Parathyroid adenoma (tissue), 2 donors: Measurements from ENCODE around the gene FOXN3.

ENCODE experiments used
- H2AFZ ChIP-seq: fragments of 300-600 bp; sonication (generic); one replicate; pipeline ENCODE4 v1.7.0; 2017; ENCODE audit warnings: antibody characterized with exemption, mild to moderate bottlenecking
- H3K27ac ChIP-seq: fragments of 300-600 bp; sonication (generic); one replicate; pipeline ENCODE4 v1.7.0; 2017
- H3K27me3 ChIP-seq: fragments of 300-600 bp; sonication (generic); one replicate; pipeline ENCODE4 v1.7.0; 2017; ENCODE audit warnings: low read length; ENCODE audit not compliant: control insufficient read depth, insufficient read depth
- H3K36me3 ChIP-seq: fragments of 300-600 bp; sonication (generic); one replicate; pipeline ENCODE4 v1.7.0; 2017; ENCODE audit warnings: low read length; ENCODE audit not compliant: control insufficient read depth, insufficient read depth
- H3K4me1 ChIP-seq: fragments of 300-600 bp; sonication (generic); one replicate; pipeline ENCODE4 v1.7.0; 2017; ENCODE audit warnings: control low read depth
- H3K4me2 ChIP-seq: fragments of 300-600 bp; sonication (generic); one replicate; pipeline ENCODE4 v1.7.0; 2017; ENCODE audit warnings: low read length
- H3K4me3 ChIP-seq: fragments of 300-600 bp; sonication (generic); one replicate; pipeline ENCODE4 v1.7.0; 2017; ENCODE audit warnings: low read depth, low read length
- H3K79me2 ChIP-seq: fragments of 300-600 bp; sonication (generic); one replicate; pipeline ENCODE4 v1.7.0; 2017; ENCODE audit warnings: control low read depth
- H3K9ac ChIP-seq: fragments of 300-600 bp; sonication (generic); one replicate; pipeline ENCODE4 v1.7.0; 2017; ENCODE audit warnings: mild to moderate bottlenecking
- H3K9me3 ChIP-seq: fragments of 300-600 bp; sonication (generic); one replicate; pipeline ENCODE4 v1.7.0; 2017; ENCODE audit warnings: low read length; ENCODE audit not compliant: control insufficient read depth
- TF ChIP-seq, protein P1 (sequence below): fragments of 300-600 bp; sonication (generic); IDR thresholded peaks from one replicate; pipeline ENCODE4 v1.7.0; 2017; ENCODE audit warnings: antibody characterized with exemption, mild to moderate bottlenecking
- donor health status: primary hyperparathyroidism.

The FOXN3 gene

DNA sequence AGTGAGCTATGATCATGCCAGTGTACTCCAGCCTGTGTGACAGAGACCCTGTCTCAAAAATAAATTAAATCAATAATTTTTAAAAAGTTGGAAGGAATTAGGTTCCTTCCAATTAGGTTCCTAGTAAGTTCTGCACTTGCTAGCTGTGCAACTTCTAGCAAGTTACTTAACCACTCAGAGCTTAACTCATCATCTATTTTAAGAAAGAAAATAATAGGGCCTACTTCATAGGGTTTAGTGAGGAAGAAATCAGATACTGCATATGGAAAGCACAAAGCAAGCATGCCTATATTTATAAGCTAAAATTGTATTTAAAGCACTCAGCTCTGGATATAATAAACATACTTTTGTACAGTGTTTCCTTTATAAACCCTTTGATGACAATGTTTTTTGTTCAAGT lies 10.7 kb downstream of the FOXN3 start:
- H3K27ac ChIP-seq, result no peak overlapping the region
- H3K36me3 ChIP-seq, result no peaks in the 10 kb centered on the region
- TF ChIP-seq, protein P1, sequence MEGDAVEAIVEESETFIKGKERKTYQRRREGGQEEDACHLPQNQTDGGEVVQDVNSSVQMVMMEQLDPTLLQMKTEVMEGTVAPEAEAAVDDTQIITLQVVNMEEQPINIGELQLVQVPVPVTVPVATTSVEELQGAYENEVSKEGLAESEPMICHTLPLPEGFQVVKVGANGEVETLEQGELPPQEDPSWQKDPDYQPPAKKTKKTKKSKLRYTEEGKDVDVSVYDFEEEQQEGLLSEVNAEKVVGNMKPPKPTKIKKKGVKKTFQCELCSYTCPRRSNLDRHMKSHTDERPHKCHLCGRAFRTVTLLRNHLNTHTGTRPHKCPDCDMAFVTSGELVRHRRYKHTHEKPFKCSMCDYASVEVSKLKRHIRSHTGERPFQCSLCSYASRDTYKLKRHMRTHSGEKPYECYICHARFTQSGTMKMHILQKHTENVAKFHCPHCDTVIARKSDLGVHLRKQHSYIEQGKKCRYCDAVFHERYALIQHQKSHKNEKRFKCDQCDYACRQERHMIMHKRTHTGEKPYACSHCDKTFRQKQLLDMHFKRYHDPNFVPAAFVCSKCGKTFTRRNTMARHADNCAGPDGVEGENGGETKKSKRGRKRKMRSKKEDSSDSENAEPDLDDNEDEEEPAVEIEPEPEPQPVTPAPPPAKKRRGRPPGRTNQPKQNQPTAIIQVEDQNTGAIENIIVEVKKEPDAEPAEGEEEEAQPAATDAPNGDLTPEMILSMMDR, result no peak
- no peak overlapping the region for H3K4me2 ChIP-seq
- no peaks in the 10 kb centered on the region for H3K27me3 ChIP-seq
- H3K4me3 ChIP-seq, result no peak overlapping the region
- H3K9me3 ChIP-seq, result no peaks in the 10 kb centered on the region
- no peak overlapping the region for H3K9ac ChIP-seq
- no peak overlapping the region for H2AFZ ChIP-seq
- H3K4me1 ChIP-seq, result peaks cover 18% of the 10 kb centered on the region
- peaks cover 75% of the 10 kb centered on the region for H3K79me2 ChIP-seq

DNA sequence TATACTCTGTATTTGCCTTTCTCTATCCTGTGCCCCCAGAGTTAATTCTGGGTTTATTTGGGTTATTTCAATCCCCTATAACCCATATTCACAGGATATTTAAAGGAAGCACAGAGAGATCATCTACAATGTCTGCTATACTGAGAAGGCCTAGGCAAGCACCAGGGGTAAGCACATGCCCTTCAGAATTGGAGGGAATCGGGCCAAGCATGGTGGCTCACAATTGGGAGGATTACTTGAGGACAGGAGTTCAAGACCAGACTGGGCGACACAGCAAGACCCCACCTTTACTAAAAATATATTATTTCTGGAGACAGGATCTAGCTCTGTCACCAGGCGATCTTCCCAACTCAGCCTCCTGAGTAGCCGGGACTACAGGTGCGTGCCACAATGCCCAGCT lies 11.3 kb downstream of the FOXN3 start:
- Histone ChIP-seq H3K79me2 (peaks cover 76% of the 10 kb centered on the region), H3K27ac (no peak overlapping the region), H3K4me2 (no peak overlapping the region), H3K9ac (no peak overlapping the region), H3K4me1 (peaks cover 18% of the 10 kb centered on the region), H2AFZ (no peak overlapping the region), H3K9me3 (no peaks in the 10 kb centered on the region), H3K36me3 (no peaks in the 10 kb centered on the region), H3K4me3 (no peak overlapping the region), H3K27me3 (no peaks in the 10 kb centered on the region)
- TF ChIP-seq, protein P1, result no peak

DNA sequence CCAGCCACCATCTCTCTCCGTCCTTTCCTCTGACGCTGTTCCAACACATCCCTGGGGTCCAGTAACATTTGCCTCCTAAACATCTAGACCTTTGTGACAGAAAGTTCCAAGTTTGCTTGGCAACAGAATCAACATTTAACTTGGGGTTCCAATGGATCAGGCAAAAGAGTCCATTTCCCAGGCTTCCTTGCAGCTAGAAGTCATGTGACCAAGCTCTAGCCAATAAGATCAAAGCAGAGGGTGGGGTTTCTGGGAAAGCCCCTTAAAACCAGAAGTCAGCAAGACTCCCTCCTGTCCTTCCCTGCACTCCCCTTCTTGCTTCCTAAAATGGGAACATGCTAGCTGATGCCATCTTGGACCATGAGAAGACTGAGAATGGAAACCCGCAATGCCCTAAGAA lies 14.7 kb downstream of the FOXN3 start:
- TF ChIP-seq, protein P1, result no peak
- Histone ChIP-seq H3K9me3 (no peaks in the 10 kb centered on the region), H3K27ac (no peak overlapping the region), H2AFZ (no peak overlapping the region), H3K27me3 (no peaks in the 10 kb centered on the region), H3K4me2 (no peak overlapping the region), H3K4me1 (peaks cover 16% of the 10 kb centered on the region), H3K36me3 (no peaks in the 10 kb centered on the region), H3K79me2 (peaks cover 78% of the 10 kb centered on the region), H3K4me3 (no peak overlapping the region), H3K9ac (no peak overlapping the region)

DNA sequence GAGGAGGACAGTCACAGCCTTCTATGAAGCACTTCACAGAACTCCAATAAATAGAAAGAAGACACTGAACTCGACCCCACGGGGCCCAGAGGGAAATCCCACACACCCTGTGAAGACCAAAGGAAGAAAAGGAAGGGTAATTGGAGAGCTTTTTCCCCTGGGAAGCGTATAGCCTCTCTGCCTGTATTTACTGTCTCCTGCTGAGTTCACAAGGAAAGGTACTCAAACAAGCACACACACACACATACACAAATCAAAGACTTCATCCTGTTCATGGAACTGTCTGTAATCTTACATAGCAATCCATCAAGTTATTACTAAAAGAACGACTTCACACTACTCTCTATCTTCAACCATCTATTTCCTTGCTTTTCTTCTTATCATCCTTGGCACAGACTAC lies 15.3 kb downstream of the FOXN3 start:
- no peak overlapping the region for H2AFZ ChIP-seq
- no peaks in the 10 kb centered on the region for H3K27me3 ChIP-seq
- TF ChIP-seq, protein P1, result no peak
- H3K27ac ChIP-seq, result no peak overlapping the region
- peaks cover 10% of the 10 kb centered on the region for H3K4me1 ChIP-seq
- H3K36me3 ChIP-seq, result no peaks in the 10 kb centered on the region
- no peak overlapping the region for H3K4me2 ChIP-seq
- no peak overlapping the region for H3K9ac ChIP-seq
- H3K79me2 ChIP-seq, result peaks cover 72% of the 10 kb centered on the region
- no peak overlapping the region for H3K4me3 ChIP-seq
- H3K9me3 ChIP-seq, result no peaks in the 10 kb centered on the region

DNA sequence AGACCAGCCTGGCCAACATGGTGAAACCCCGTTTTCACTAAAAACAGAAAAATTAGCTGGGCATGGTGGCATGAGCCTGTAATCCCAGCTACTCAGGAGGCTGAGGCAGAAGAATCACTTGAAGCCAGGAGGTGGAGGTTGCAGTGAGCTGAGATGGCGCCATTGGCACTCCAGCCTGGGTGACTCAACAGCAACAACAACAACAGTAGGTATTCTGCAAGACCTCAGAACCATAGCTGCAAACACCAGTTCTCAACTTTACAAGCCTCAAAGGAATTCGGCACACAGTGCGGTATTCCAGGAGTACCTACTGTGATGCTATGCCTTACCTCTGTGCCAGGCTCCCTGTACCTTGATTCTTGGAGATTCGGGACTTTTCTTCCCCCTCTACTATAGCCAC lies 15.8 kb downstream of the FOXN3 start:
- no peak overlapping the region for H2AFZ ChIP-seq
- H3K4me3 ChIP-seq, result no peak overlapping the region
- no peak overlapping the region for H3K4me2 ChIP-seq
- peaks cover 69% of the 10 kb centered on the region for H3K79me2 ChIP-seq
- no peaks in the 10 kb centered on the region for H3K27me3 ChIP-seq
- no peak overlapping the region for H3K27ac ChIP-seq
- H3K9ac ChIP-seq, result no peak overlapping the region
- TF ChIP-seq, protein P1, result no peak
- no peaks in the 10 kb centered on the region for H3K36me3 ChIP-seq
- H3K4me1 ChIP-seq, result peaks cover 6% of the 10 kb centered on the region
- H3K9me3 ChIP-seq, result no peaks in the 10 kb centered on the region
